Measurements from ENCODE around the gene RFPL3. TPM values are rescaled to one million over a fixed set of nuclear protein-coding genes. Genes with fewer than 3 reads are reported as not detected.

The RFPL3 gene
- total and polyA plus RNA-seq, 10 of the 15 experiments (the other 5 are each of a cell fraction or from before 2014, with no cell fraction given): not detected

DNA sequence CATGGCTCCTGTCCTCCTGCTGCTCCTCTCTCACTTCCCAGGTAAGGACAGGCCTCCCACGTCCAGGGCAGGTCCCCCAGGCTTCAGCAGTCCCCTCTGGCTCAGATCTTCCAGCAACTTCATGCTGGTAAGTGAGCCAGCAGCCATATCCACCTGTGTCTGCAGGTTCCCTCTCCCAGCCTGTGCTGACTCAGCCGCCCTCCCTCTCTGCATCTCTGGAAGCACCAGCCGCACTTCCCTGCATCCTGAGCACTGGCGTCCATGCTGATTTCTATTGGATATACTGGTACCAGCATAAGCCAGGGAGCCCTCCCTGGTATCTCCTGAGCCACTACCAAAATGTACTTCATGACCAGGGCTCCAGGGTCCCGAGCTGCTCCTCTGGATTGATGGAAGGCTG, 19.0 kb downstream of the RFPL3 start:
- no peak overlapping the region for H2AFZ ChIP-seq (ENCODE audit: control insufficient read depth, low read depth, low read length)
- no TSS peak for BruUV-seq (replicated peaks)
- no peak for ATAC-seq
- no peaks in the 10 kb centered on the region for H3K4me1 ChIP-seq (ENCODE audit: control insufficient read depth, insufficient read depth, low read length)
- H3K9ac ChIP-seq (ENCODE audit: control insufficient read depth, insufficient read depth, low read length): no peak overlapping the region
- TF ChIP-seq CBX3 (IDR thresholded peaks at IDR 0.05; ENCODE audit: borderline replicate concordance, low read depth) (no peak), STAT1 (conservative IDR thresholded peaks at IDR 0.05) (no peak), ZNF274 (IDR thresholded peaks at IDR 0.05; ENCODE audit: insufficient read depth, insufficient read length) (no peak), WRNIP1 (IDR thresholded peaks at IDR 0.05; ENCODE audit: borderline replicate concordance, low read depth, low read length) (no peak), POLR2AphosphoS2 (IDR thresholded peaks at IDR 0.05; ENCODE audit: low read depth, low read length) (no peak), NR2C1 (IDR thresholded peaks at IDR 0.05) (no peak), EED (IDR thresholded peaks at IDR 0.05; ENCODE audit: low read depth) (no peak), TAF1 (IDR thresholded peaks at IDR 0.05; ENCODE audit: borderline replicate concordance, low read depth, low read length) (no peak), SMAD1 (IDR thresholded peaks at IDR 0.05; ENCODE audit: low read depth, partially characterized antibody) (no peak), MYB (IDR thresholded peaks at IDR 0.05; ENCODE audit: borderline replicate concordance, low read depth, low read length) (no peak), BACH1 (IDR thresholded peaks at IDR 0.05; ENCODE audit: borderline replicate concordance) (no peak)
- TF ChIP-seq, protein P1, sequence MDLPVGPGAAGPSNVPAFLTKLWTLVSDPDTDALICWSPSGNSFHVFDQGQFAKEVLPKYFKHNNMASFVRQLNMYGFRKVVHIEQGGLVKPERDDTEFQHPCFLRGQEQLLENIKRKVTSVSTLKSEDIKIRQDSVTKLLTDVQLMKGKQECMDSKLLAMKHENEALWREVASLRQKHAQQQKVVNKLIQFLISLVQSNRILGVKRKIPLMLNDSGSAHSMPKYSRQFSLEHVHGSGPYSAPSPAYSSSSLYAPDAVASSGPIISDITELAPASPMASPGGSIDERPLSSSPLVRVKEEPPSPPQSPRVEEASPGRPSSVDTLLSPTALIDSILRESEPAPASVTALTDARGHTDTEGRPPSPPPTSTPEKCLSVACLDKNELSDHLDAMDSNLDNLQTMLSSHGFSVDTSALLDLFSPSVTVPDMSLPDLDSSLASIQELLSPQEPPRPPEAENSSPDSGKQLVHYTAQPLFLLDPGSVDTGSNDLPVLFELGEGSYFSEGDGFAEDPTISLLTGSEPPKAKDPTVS (IDR thresholded peaks at IDR 0.05; ENCODE audit: low read depth, low read length): no peak
- TF ChIP-seq, protein P2, sequence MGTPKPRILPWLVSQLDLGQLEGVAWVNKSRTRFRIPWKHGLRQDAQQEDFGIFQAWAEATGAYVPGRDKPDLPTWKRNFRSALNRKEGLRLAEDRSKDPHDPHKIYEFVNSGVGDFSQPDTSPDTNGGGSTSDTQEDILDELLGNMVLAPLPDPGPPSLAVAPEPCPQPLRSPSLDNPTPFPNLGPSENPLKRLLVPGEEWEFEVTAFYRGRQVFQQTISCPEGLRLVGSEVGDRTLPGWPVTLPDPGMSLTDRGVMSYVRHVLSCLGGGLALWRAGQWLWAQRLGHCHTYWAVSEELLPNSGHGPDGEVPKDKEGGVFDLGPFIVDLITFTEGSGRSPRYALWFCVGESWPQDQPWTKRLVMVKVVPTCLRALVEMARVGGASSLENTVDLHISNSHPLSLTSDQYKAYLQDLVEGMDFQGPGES (IDR thresholded peaks at IDR 0.05): no peak
- TF ChIP-seq, protein P3, sequence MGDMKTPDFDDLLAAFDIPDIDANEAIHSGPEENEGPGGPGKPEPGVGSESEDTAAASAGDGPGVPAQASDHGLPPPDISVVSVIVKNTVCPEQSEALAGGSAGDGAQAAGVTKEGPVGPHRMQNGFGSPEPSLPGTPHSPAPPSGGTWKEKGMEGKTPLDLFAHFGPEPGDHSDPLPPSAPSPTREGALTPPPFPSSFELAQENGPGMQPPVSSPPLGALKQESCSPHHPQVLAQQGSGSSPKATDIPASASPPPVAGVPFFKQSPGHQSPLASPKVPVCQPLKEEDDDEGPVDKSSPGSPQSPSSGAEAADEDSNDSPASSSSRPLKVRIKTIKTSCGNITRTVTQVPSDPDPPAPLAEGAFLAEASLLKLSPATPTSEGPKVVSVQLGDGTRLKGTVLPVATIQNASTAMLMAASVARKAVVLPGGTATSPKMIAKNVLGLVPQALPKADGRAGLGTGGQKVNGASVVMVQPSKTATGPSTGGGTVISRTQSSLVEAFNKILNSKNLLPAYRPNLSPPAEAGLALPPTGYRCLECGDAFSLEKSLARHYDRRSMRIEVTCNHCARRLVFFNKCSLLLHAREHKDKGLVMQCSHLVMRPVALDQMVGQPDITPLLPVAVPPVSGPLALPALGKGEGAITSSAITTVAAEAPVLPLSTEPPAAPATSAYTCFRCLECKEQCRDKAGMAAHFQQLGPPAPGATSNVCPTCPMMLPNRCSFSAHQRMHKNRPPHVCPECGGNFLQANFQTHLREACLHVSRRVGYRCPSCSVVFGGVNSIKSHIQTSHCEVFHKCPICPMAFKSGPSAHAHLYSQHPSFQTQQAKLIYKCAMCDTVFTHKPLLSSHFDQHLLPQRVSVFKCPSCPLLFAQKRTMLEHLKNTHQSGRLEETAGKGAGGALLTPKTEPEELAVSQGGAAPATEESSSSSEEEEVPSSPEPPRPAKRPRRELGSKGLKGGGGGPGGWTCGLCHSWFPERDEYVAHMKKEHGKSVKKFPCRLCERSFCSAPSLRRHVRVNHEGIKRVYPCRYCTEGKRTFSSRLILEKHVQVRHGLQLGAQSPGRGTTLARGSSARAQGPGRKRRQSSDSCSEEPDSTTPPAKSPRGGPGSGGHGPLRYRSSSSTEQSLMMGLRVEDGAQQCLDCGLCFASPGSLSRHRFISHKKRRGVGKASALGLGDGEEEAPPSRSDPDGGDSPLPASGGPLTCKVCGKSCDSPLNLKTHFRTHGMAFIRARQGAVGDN (IDR thresholded peaks at IDR 0.05): no peak
- in situ Hi-C loops (cut with MboI) (no loop called here), intact Hi-C loops (cut with micrococcal nuclease; ENCODE audit: unreplicated experiment) (no loop called here)
- DNase-seq (ENCODE audit: low read depth, low spot score): no peak
- no peak overlapping the region for H3K4me2 ChIP-seq (ENCODE audit: control insufficient read depth, insufficient read depth)
- ChIA-PET RAD21 (ENCODE audit: unreplicated experiment) (no interaction called here), SMC1A (ENCODE audit: uncharacterized antibody, unreplicated experiment) (no interaction called here), CTCF (no interaction called here), POLR2A (no interaction called here)
- no peaks in the 10 kb centered on the region for H3K9me3 ChIP-seq (replicated peaks; ENCODE audit: control insufficient read depth, insufficient read depth, low read length)
- no peaks in the 10 kb centered on the region for H3K79me2 ChIP-seq (ENCODE audit: control insufficient read depth, insufficient read depth, low read length)
- no peak overlapping the region for H3K4me3 ChIP-seq
- H3K36me3 ChIP-seq (ENCODE audit: control insufficient read depth in 2 of 2, insufficient read depth in 2 of 2, low read length in 1 of 2): no peaks in the 10 kb centered on the region
- H4K20me1 ChIP-seq (ENCODE audit: control insufficient read depth, insufficient read depth): no peaks in the 10 kb centered on the region
- no peaks in the 10 kb centered on the region for H3K27me3 ChIP-seq (replicated peaks in 1 of 2; ENCODE audit: control insufficient read depth in 2 of 2, insufficient read depth in 2 of 2, low read length in 1 of 2)
- WGBS (ENCODE audit: insufficient coverage, insufficient replicate concordance, low lambda C conversion rate, missing lambda C conversion rate): 52% methylated on average over 5 of the region's 5 CpGs
- FAIRE-seq: no peak
- H3K27ac ChIP-seq (ENCODE audit: control insufficient read depth, insufficient read depth): no peak overlapping the region

All from GM12878 (cell line).